Thyroid gland (tissue), 4 donors: ENCODE measurements around the gene DGKB.

Experiments used
- CTCF ChIP-seq, 6 experiments: fragments of 200-600 bp in 3 of 6; fragments of 450-650 bp in 3 of 6; sonication (generic) in 3 of 6; IDR thresholded peaks; one replicate each; pipeline ENCODE4 v1.5.1; 2016 to 2019; ENCODE audit warnings: antibody characterized with exemption in 6 of 6, mild to moderate bottlenecking in 2 of 6, inconsistent platforms in 1 of 6, moderate library complexity in 1 of 6
- POLR2A ChIP-seq, 2 donors: fragments of 450-650 bp; IDR thresholded peaks; one replicate each; pipeline ENCODE4 v1.6.1; 2017; ENCODE audit warnings: antibody characterized with exemption in 2 of 2, mild to moderate bottlenecking in 2 of 2, moderate library complexity in 1 of 2

- TF ChIP-seq CTCF (IDR thresholded peaks at IDR 0.05) (no peak), POLR2A (IDR thresholded peaks at IDR 0.05) (no peak)
These were observed 631.1 kb downstream of the DGKB start for GRCh38 chr7:14271441-14271840.
